NCI-H524 treated with DMSO at 0.1 percent for 48 hours (cell line): ENCODE measurements around the gene SMCO3.

ENCODE experiments used
- DNase-seq: peaks from one replicate; lab custom pipeline; 2025; lab: John Stamatoyannopoulos, UW

The SMCO3 gene

DNA sequence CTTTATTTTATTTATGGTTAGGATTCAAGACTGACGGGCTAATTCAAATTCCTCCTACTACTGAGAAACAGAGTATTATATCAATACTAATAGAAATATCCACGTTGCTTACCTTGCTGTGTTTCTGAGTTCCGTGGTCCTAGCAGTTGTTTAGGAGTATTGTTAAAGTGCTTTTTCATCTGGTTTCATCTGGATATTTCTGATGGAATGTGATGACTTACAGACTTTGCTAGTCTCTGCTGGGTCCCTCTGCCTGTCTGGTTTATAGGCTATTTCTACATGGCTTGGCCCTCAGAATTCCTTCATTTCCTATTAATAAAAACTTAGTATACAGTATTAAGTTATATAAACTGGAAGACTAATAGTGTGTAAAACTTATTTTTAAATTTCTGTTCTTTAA is at the start of gene SMCO3:
Gene SMCO3 (minus strand): TSS at position 169 of the 400 bp plus-strand sequence. CDS start 7,502 bp downstream, outside the sequence.
- no peak for DNase-seq

DNA sequence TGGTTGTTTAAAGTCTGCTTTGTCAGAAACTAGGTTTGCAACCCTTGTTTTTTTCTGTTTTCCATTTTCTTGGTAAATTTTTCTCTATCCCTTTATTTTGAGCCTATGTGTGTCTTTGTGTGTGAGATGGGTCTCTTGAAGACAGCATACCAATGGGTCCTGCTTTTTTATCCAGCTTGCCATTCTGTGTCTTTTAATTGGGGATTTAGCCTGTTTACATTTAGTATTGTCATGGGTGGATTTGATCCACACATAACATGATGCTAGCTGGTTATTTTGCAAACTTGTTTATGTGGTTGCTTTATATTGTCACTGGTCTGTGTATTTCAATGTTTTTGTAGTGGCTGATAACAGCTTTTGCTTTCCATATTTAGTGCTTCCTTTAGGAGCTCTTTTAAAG is 46.5 kb upstream of the SMCO3 start:
- DNase-seq, result no peak

DNA sequence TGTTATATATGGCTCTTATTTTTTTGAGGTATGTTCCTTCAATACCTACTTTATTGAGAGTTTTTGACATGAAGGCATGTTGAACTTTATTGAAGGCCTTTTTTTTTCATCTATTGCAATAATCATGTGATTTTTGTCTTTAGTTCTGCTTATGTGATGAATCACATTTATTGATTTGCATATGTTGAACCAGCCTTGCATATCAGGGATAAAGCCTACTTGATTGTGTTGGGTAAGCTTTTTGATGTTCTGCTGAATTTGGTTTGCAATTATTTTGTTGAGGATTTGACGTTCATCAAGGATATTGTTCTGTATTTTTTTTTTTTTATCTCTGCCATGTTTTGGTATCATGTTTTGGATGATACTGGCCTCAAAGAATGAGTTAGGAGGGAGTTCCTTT is 44.5 kb upstream of the SMCO3 start:
- DNase-seq, result no peak

DNA sequence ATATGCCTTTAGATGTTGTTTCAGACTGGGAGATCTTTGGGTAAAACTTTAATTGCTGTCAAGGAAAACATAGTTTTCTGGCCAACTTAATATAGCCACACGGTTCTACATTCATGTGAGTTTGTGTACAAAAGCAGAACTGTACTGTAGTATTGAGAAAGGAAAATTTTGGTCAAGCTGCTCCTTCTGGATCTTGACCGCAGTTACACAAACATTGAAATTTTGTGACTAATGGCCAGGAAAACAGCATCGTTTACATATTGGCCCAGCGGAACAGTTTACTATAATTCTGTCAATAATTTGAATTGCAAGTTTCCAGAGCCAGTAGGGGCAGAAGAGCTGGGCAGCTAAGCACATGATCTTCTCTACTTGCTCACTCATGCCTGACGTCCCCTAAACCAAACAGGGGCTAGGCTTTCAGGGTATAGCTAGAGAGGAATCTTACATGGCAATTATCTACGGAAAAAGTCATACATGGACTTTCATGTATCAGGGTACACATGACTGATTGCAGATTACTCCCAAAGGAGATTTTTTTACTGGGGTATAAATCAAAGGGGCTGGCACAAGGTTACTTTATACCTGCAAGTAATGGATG is 40.7 kb upstream of the SMCO3 start:
- DNase-seq, result no peak

DNA sequence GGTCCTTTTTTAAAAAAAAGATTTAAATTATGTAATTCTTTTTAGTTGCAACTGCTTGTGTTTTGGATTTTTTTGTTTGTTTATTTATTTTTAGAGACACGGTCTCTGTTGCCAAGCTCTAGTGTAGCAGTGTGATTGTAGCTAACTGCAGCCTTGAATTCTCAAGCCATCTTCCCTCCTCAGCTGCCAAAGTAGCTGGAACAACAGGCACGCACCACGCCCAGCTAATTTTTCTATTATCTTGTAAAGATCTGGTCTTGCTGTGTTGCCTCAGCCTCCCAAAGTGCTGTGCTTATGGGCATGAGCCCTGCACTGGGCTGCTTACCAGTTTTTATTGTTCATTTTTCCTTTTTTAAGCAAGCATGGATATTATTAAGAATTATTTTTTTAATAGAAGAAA is 40.0 kb upstream of the SMCO3 start:
- no peak for DNase-seq

DNA sequence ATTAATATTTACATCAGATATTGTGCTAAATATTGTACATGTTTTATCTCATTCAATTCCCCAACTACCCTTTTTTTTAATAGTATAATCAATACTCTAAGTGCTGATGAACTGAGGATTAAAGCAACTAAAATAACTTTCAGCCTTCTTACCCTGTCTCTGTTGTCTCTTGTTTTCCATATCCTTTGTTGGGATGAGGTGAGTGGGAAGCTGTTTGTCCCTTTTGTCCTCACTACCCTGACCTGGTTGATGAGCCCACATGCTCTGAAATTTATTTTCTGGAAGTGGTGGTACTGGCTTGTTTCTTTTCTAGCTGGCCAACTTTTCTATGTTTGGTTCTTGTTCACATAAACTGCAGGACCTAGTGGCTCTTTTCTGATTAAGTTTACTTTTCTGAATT is 38.9 kb upstream of the SMCO3 start:
- DNase-seq, result no peak

DNA sequence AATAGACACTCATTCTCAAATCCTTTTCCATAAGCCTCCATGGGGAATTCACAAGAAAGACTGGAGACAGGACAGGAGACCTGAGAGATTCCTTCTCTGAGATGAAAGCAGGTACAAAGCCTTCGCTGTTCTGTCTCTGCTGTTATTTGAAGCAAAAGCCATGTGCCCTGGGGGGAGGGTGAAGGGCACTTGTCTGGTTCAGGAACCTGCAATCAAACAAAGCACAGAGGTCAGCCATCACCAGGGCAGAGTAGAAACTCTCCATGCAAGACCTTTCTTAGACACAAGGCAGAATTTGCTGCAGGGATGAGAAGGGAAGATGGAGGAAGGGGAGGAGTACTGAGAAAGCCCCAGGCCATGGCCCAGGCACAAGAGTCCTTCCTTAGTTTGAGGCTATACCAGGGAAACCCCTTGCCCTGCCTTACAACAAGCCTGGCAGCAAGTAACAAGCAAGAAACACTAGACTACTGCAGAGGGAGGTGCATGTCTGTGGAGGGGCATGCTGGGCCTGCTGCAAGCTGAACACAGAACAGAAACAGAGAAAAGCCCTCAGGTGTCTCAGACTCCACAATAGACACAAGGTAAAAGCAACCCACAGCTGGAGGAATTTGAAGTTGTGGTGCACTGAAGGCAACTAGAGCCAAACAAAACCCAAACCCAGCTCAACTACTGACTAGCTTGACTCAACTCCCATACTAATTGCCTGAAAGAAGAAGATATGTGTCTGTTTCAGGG is 37.1 kb upstream of the SMCO3 start:
- no peak for DNase-seq

DNA sequence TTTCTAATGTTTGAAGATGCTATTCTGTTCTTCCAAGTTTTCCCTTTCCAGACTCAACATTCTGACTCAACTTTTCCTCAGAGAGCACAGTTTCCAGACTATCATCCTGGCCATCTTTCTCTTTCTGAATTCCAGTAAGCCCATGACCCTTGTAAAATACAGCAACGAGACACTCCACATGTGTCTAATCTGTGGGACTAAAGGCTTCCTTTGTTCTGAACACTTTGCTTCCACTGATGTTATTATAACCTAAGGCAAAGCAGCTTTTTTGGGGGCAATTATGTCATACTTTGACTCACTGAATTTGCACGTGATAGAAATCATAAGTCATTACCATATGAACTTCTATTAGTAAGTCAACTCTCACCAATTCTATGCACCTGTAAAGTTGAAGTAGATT is 35.7 kb upstream of the SMCO3 start:
- DNase-seq, result no peak

DNA sequence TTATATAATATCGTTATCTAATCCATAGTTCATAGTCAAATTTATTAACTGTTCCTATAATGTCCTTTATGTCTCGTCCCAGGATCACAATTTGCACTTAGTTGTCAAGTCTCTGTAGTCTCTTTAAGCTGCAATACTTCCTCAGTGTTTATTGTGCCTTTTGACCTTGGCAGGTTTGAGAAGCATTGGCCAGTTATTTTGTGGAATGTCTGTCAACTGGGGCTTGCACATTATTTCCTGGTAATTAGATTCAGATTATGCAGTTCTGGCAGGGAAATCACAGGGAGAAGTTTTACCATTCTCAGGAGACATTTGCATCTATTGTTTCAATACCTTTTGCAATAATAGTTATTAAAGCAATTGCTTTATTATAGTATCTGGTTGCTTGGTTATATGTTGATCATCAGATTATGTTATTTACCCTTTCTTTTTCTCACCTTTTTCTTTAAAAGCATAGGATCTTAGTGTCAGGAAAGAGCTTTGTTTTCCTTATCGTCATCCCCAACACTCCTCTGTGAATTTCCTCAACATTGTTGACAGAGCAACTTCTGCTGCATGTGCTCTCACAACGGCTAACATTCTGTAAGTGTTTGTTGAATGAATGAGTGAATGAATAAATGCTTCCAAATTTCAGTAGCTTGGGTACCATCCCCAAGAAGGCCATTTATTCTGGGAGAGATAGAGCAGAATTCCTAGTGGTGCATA is 33.0 kb upstream of the SMCO3 start:
- DNase-seq, result no peak

DNA sequence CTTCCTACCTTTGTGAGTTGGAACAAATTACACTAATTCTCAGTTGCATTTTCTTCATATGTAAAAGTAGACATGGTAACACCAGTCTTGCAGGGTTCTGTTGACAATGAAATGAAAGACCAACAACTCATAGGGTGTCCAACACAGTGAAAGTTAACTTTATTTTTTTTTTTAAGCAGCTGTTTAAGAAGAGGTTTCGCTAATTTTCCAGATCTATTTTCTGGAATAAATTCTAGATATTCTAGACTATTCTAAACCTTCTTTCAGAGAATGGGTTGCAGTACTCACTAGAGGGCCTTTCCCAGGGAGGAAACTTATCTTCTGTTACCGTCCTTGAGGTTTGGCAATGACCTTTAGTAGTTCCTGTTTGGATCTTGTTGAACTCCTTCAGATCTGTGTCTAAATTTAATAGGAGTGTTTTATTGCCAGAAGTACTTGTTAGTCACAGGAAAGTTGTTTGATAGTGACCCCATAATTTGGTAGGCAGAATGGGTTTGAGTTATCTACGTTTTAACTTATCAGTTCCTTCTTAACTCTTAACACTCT is 32.1 kb upstream of the SMCO3 start:
- no peak for DNase-seq

DNA sequence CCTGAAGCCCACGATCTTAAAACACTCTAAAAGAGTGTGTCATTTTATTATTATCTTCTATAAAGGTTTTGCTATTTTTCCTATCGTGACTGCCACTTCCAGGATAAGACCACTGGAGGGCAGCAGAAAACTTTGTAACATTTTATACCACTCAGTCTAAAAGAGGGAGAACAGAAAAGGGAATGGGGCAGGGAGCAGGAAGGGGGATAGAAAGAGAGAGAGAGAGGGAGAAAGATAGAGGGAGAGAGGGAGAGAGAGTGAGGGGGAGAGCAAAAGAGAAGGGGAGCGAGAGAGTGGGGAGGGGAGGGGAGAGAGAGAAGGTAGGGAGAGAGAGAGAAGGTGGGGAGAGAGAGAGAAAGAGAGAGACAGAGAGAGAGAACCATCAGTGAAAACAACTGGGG is 31.4 kb upstream of the SMCO3 start:
- no peak for DNase-seq

DNA sequence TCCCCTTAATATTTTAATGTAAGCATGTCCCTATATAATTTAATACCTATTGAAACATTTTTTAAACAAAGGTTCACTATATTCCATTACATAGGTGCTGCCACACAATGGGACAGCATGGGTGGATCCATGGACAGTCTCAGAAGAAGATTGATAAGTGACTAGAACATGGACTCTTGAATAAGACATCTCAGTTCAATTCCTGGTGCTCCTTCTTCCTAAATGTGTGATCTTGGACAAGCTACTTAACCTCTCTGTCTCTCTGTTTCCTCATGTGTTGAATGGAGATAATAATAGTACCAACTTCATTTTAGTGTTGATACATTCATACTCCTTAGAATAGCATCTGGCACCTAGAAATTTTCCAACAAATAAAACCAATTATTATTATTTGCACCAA is 30.4 kb upstream of the SMCO3 start:
- no peak for DNase-seq

DNA sequence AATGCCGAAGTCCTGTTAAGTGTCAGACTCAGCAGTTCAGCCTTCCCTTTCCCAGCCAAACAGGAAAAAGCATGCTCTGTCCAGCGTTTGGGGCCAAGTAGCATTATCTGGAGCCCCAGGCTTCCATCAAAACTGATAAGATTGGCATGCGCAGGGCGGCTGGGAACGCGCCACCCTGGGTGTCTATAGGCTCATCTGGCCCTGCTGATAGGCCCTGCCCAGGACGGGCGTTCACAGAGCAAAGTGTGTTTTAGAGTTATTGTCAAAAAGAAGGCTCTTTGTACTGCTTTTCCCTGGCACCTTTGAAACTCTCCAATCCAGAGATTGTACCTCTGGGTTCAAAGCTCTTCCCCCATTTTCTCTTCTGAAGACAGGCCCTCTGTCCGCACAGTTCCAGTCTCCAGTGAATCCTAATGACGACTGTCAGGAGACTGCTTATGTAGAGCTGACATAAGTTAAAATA is 29.5 kb upstream of the SMCO3 start, which contains the start of gene ART4:
Gene ART4 (minus strand): TSS at position 102 of the 463 bp plus-strand sequence. CDS start 413 bp downstream, outside the sequence.
- no peak for DNase-seq

DNA sequence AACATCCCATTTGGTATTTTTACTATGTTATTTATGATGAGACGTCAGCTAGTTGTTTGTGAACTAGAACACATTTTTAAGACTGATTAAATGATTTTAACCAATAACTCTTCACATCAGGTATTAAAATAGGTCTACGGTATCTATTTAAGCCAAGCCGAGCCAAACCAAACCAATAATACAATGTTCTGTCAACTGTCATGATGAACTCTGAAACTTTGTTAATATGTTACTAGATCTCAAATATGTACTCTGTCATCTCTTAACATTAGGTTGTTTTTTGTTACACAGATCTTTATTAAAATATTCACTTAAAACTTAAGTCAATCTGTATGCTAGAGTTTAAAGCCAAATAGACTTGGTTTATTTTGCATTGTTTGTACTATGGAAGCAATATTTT is 28.3 kb upstream of the SMCO3 start:
- DNase-seq, result no peak

DNA sequence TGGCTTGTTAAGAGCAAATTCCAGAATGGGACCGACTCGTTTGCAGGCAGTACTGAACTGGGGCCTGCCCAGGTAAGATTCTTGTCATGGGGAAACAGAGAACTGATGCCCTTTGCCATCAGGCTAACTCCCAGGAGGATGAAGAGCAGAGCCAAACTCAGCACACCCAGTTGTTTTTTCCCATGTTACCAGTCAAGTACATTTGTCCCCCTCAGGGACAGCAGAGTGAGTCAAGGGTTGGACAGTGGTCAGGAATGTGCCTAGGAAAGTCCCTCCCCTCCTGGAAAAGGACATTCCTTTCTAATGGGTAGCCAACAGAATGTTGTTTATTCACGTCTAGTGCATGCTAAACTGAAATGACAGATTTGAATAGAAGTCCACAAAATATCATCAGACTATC is 27.8 kb upstream of the SMCO3 start:
- no peak for DNase-seq

DNA sequence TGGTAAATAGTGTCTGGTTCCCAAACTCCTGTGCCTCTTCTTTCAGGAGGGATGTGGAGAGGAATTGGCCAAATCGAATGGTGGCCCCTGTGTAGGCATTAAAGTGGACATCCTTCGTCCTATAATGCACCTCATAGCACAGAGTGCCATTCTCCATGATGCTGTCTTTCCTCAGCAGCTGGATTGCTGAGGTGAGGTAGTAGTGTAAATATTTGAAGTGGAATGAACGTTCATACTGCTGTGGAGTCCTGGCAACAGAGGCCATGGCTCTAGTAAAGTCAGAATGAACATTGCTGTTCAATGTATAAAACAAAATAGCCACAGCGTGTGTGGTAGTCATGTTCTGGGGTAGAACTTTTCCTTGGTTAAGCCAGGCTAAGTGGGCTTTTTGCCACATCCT is 26.6 kb upstream of the SMCO3 start:
- DNase-seq, result no peak

DNA sequence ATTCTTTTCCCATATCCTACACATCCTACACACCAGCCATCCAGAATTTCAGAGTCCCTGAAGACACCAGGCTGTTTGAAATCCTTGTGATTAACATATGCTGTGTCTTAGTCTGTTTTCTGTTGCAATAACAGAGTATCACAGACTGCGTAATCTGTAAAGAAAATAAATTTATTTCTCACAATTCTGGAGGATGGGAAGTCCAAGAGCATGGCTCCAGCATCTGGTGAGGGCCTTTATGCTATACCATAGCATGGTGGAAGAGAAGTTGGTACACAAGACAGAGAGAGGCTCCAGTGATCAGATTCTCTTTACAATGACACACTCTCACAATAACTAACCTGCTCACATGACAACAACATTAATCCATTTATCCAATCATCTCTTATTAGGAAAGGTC is 25.3 kb upstream of the SMCO3 start:
- DNase-seq, result no peak

DNA sequence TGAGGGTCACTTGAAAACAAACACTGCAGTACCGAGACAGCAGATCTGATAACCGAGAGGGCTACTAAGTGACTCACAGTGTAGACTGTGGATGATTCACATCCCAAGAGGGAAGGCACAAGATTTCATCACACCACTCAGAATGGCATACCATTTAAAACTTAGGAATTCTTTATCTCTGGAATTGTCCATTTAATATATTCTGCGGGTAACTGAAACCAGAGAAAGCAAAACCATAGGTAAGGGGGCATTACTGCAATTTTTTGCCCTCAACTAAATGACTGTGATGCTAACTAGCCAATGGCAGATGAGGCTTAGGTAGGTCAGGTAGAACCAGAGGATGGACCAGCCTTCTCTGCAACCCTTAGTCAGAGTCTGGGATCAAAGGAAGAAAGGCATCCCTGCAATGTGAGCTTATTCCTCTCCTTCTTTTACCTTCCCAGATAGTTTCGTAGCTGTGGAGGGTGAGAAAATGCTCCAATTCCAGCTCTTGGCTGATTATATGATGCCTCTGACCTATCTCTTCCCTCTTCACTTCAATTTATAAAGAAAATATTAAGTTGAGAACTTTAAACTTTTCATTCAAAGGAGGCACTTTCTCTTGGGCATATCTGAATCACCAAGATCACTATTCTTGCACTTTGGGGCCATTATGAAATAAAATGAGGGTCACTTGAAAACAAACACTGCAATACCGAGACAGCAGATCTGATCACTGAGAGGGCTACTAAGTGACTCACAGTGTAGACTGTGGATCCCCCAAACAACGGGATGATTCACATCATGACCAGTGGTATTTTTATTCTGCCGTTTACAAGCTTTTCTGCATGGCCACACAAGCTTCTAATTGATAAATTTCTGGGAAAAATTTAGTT is 22.6 kb upstream of the SMCO3 start:
- no peak for DNase-seq

DNA sequence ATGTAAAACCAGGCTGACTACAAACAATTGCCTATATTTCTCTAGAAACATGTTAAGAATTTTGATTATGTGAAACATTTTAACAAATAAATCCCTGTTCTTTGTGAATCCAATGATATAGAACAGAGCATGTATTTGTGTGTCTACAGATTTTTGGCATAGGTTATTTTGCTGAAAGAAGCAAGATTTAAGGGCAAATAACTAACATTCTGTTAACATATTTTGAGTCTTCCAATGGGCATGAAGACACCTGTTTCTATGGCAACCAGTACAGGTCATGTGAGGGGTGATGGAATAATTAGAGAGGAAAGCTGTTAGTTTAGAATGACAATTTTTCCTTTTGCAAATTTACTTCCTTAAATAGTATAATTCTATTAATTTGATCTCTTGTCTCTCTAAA is 20.5 kb upstream of the SMCO3 start:
- no peak for DNase-seq

DNA sequence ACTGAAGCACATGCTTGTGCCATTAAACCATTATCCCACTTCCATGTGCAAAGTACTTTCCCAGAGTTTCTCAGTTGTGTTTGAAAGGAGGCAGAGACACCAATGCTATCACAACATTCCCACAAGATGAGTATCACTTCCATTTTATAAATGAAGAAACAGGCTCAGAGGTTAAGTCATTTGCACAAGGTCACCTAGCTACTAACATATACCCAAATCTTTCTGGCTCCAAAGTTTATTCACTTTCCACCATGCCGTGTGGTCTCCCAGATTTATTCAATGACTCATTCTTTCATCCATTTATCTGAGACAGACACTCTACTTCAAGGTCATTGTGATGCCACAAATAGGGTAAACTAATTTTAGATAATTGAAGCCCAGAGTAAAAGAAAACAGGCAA is 20.0 kb upstream of the SMCO3 start:
- DNase-seq, result no peak

DNA sequence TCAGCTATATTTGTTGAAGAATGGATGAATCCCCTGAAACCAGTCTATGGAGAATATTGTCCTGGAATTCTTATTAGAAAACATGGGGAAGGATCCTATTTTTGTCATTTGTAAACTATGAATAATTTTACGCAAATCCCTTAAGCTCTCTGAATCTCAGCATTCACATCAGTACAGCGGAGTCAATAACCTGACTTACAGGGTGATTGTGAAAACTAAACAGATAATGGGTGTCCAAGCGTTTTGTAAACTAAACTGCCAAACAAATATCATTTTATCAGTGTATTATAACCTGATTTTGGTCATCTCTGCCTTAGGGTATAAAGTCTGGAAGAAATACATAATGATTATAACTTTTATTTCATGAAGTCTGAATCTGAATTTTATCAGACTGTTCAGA is 19.4 kb upstream of the SMCO3 start:
- no peak for DNase-seq

DNA sequence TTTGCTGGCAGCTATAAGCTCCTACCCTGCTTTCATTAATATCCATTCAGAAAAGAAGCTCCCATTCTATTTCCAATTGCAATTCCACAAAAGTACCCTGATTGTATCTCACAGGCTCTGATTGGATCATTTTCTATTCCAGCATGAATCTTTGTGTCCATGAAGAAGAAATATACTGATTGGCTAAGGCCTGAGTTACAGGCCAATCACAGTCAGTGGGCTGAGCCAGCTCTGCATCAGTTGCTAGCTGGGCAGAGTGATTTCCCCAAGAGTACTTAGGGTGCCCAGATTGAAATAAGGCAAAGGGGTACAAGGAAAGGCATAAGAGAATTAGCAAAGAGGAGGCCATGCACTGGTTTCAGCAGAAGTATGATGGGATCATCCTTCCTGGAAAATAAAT is 14.9 kb upstream of the SMCO3 start:
- no peak for DNase-seq
